ENCODE measurements around the gene TCAF1. TPM values are rescaled to one million over a fixed set of nuclear protein-coding genes. Genes with fewer than 3 reads are reported as not detected.

The TCAF1 gene
- total RNA-seq, 6 donors from 2014 or later, result 17.8 to 40.1 (median 26.5) TPM

- no peak overlapping the region for H3K4me3 ChIP-seq
- no peaks in the 10 kb centered on the region for H3K9me3 ChIP-seq
- WGBS, 2 donors, result 93 to 94% methylated on average over 6 of the region's 6 CpGs
- H3K4me1 ChIP-seq, result peaks cover 0 to 17% (median 7%) of the 10 kb centered on the region in 4 donors
- H3K27me3 ChIP-seq, result no peaks in the 10 kb centered on the region
- H3K27ac ChIP-seq, result no peak overlapping the region
- ATAC-seq (ENCODE audit: low FRiP score in 2 of 2) (no peak), DNase-seq (no peak)
- TF ChIP-seq EP300 (IDR thresholded peaks at IDR 0.05) (no peak), POLR2A (IDR thresholded peaks at IDR 0.05) (no peak), POLR2AphosphoS5 (IDR thresholded peaks at IDR 0.05) (no peak), CTCF (IDR thresholded peaks at IDR 0.05) (no peak)
- no peaks in the 10 kb centered on the region for H3K36me3 ChIP-seq
Observed at GRCh38 chr7:143886826-143887477, 15.0 kb downstream of the TCAF1 start.

- no peaks in the 10 kb centered on the region for H3K27me3 ChIP-seq
- H3K4me1 ChIP-seq, result peaks cover 4 to 21% (median 7%) of the 10 kb centered on the region in 4 donors
- H3K9me3 ChIP-seq, result no peaks in the 10 kb centered on the region
- DNase-seq (no peak), ATAC-seq (ENCODE audit: low FRiP score in 2 of 2) (no peak)
- no peaks in the 10 kb centered on the region for H3K36me3 ChIP-seq
- TF ChIP-seq POLR2AphosphoS5 (IDR thresholded peaks at IDR 0.05), result no peak
- no peak for TF ChIP-seq EP300 (IDR thresholded peaks at IDR 0.05)
- TF ChIP-seq POLR2A (IDR thresholded peaks at IDR 0.05), result no peak
- no peak for TF ChIP-seq CTCF (IDR thresholded peaks at IDR 0.05)
- H3K27ac ChIP-seq, result no peak overlapping the region
- WGBS, 2 donors, result 80 to 83% methylated on average over 3 of the region's 3 CpGs
- H3K4me3 ChIP-seq, result no peak overlapping the region
Observed at GRCh38 chr7:143885951-143886350, 16.0 kb downstream of the TCAF1 start.

GRCh38 chr7:143884969-143885559, 16.9 kb downstream of the TCAF1 start:
- 15 to 23% methylated on average over 27 to 38 of the region's 38 CpGs for WGBS, 2 donors
- Histone ChIP-seq H3K36me3 (no peaks in the 10 kb centered on the region), H3K4me1 (peaks cover 4 to 21% (median 7%) of the 10 kb centered on the region in 4 donors), H3K27ac (peak overlapping the region in 1 of 4 donors; percentile 58), H3K9me3 (no peaks in the 10 kb centered on the region), H3K4me3 (peak overlapping the region in 3 of 4 donors; percentile 35 to 39 (median 37)), H3K27me3 (no peaks in the 10 kb centered on the region)
- ATAC-seq (ENCODE audit: low FRiP score in 2 of 2) (peak; percentile 58 to 82), DNase-seq (peak in 1 of 2 donors; percentile 88)
- TF ChIP-seq POLR2A (IDR thresholded peaks at IDR 0.05) (no peak), POLR2AphosphoS5 (IDR thresholded peaks at IDR 0.05) (no peak)

GRCh38 chr7:143884241-143884968, 17.6 kb downstream of the TCAF1 start:
- WGBS, 2 donors, result 75 to 77% methylated on average over 11 of the region's 11 CpGs
- Histone ChIP-seq H3K27me3 (no peaks in the 10 kb centered on the region), H3K4me3 (peak overlapping the region in 3 of 4 donors; percentile 35 to 39 (median 37)), H3K36me3 (no peaks in the 10 kb centered on the region), H3K4me1 (peaks cover 4 to 21% (median 7%) of the 10 kb centered on the region in 4 donors), H3K27ac (peak overlapping the region in 1 of 4 donors; percentile 58), H3K9me3 (no peaks in the 10 kb centered on the region)
- DNase-seq, result no peak
- TF ChIP-seq POLR2AphosphoS5 (IDR thresholded peaks at IDR 0.05) (no peak), EP300 (IDR thresholded peaks at IDR 0.05) (no peak), CTCF (IDR thresholded peaks at IDR 0.05) (no peak), POLR2A (IDR thresholded peaks at IDR 0.05) (no peak)
- no peak for ATAC-seq (ENCODE audit: low FRiP score in 2 of 2)

GRCh38 chr7:143882604-143883078, 19.3 kb downstream of the TCAF1 start:
- ATAC-seq (ENCODE audit: low FRiP score in 2 of 2), result peak; percentile 75 to 91

More at GRCh38 chr7:143882604-143883078, 19.3 kb downstream of the TCAF1 start:
- Histone ChIP-seq H3K36me3 (no peaks in the 10 kb centered on the region), H3K27ac (peak overlapping the region; percentile 64 to 85 (median 74)), H3K9me3 (no peaks in the 10 kb centered on the region), H3K4me3 (peak overlapping the region; percentile 30 to 61 (median 54)), H3K4me1 (peaks cover 4 to 21% (median 7%) of the 10 kb centered on the region in 4 donors), H3K27me3 (no peaks in the 10 kb centered on the region)
- TF ChIP-seq EP300 (IDR thresholded peaks at IDR 0.05) (no peak), POLR2A (IDR thresholded peaks at IDR 0.05) (no peak), POLR2AphosphoS5 (IDR thresholded peaks at IDR 0.05) (peak; percentile 14 to 18)
- 3 to 4% methylated on average over 4 to 28 of the region's 28 CpGs for WGBS, 2 donors
- peak; percentile 41 to 87 for DNase-seq
